Right atrium auricular region (tissue), 2 donors: ENCODE measurements around the gene ZNF772. TPM values are rescaled to one million over a fixed set of nuclear protein-coding genes. Genes with fewer than 3 reads are reported as not detected.

Source experiments
- DNase-seq: peaks from one replicate; pipeline ENCODE4 v3.0.0-alpha.2; 2019; ENCODE audit warnings: low spot score
- H3K27ac ChIP-seq, 2 donors: fragments of 200-600 bp; sonication (generic); 1 replicate in 1 of 2; 2 replicates in 1 of 2; pipeline ENCODE4 v1.5.1; 2016 to 2019
- H3K27me3 ChIP-seq, 2 donors: fragments of 200-600 bp; sonication (generic); one replicate each; pipeline versions ENCODE4 v1.5.1 to v1.6.0; 2017 to 2019
- H3K36me3 ChIP-seq: fragments of 200-600 bp; sonication (generic); one replicate; pipeline ENCODE4 v1.5.1; 2016
- H3K4me1 ChIP-seq, 2 donors: fragments of 200-600 bp; sonication (generic); one replicate each; pipeline versions ENCODE4 v1.5.1 to v1.6.0; 2017 to 2019
- H3K4me3 ChIP-seq, 2 donors: fragments of 200-600 bp; sonication (generic); 1 replicate in 1 of 2; 2 replicates in 1 of 2; pipeline ENCODE4 v1.5.1; 2017 to 2019; ENCODE audit warnings: mild to moderate bottlenecking in 1 of 2, moderate library complexity in 1 of 2
- H3K9me3 ChIP-seq, 2 donors: fragments of 200-600 bp; sonication (generic); one replicate each; pipeline ENCODE4 v1.5.1; 2019
- total RNA-seq, 2 donors: library from RNA; depleted of rRNA; stranded (reverse); fragments of >200 nt; gene quantifications; one replicate each; pipeline ENCODE4 v1.1.0, GENCODE V29; 2016
- TF ChIP-seq, protein P1 (sequence below), 2 donors: fragments of 200-600 bp; sonication (generic); IDR thresholded peaks; one replicate each; pipeline ENCODE4 v1.5.1; 2019; ENCODE audit warnings: antibody characterized with exemption in 2 of 2

The ZNF772 gene
- total RNA-seq, 2 donors from 2014 or later = 14.9 to 17.3 TPM

DNA sequence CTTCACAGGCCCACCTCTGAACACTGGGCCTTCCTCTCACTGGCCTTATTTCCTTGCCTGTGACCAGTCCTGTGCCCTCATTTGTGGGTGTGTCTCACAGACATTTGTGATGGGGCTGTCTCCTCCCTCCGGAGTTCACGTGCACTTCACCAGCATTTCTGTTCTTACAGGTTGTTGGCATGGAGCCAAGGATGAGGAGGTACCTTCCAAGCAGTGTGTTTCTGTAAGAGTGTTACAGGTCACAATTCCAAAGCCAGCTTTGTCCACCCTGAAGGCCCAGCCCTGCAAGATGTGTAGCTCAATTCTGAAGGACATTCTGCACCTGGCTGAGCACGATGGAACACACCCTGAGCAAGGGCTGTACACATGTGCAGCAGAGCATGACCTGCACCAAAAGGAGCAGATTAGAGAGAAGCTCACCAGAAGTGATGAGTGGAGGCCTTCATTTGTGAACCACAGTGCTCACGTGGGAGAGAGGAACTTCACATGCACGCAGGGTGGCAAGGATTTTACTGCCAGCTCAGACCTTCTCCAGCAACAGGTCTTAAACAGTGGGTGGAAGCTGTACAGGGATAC is 34.2 kb downstream of the ZNF772 start:
- Histone ChIP-seq H3K9me3 (peaks cover 0 to 19% of the 10 kb centered on the region in 2 donors), H3K27ac (no peak overlapping the region), H3K4me1 (no peaks in the 10 kb centered on the region), H3K4me3 (no peak overlapping the region), H3K36me3 (peaks cover 9% of the 10 kb centered on the region), H3K27me3 (no peaks in the 10 kb centered on the region)
- no peak for DNase-seq
- TF ChIP-seq, protein P1, sequence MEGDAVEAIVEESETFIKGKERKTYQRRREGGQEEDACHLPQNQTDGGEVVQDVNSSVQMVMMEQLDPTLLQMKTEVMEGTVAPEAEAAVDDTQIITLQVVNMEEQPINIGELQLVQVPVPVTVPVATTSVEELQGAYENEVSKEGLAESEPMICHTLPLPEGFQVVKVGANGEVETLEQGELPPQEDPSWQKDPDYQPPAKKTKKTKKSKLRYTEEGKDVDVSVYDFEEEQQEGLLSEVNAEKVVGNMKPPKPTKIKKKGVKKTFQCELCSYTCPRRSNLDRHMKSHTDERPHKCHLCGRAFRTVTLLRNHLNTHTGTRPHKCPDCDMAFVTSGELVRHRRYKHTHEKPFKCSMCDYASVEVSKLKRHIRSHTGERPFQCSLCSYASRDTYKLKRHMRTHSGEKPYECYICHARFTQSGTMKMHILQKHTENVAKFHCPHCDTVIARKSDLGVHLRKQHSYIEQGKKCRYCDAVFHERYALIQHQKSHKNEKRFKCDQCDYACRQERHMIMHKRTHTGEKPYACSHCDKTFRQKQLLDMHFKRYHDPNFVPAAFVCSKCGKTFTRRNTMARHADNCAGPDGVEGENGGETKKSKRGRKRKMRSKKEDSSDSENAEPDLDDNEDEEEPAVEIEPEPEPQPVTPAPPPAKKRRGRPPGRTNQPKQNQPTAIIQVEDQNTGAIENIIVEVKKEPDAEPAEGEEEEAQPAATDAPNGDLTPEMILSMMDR (IDR thresholded peaks at IDR 0.05) = no peak

DNA sequence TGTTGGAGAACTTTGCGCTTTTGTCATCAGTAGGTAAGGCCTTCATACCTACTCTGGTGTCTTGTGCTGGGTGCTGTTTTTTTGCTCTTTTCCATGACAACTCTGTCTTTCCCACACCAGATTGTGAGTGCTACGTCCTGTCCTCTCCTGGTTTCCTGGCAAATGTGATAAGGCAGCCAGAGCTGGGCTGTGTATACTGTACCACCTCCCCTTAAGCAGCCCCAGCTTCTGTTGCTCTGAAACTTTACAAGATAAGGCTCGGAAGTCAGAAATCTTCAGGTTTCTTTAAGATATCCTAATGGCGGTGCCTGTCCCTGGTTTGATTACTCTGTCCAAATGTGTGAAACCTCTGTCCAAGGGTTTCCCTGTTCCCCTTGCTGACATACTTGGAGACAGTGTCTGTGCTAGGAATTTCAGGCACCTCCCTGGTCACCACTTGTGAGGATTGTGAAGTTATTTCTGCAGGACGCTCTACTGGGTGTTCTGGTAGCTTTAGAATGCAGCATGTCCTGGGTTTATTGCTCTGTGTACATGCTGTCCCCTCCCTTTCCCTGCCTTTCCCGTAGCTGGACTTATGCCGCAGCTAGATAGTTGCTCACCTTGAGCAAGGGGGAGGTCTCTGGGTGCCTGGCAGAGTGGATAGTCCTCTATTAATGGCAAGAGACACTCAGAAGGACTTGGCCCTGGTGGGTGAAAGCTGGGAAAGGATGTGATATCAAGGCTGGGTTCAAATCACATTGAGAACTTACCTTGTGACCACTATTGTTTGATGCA is 35.2 kb downstream of the ZNF772 start:
- no peak for DNase-seq
- TF ChIP-seq, protein P1 (IDR thresholded peaks at IDR 0.05) = no peak
- Histone ChIP-seq H3K9me3 (peaks cover 0 to 19% of the 10 kb centered on the region in 2 donors), H3K4me3 (no peak overlapping the region), H3K4me1 (no peaks in the 10 kb centered on the region), H3K27me3 (no peaks in the 10 kb centered on the region), H3K27ac (no peak overlapping the region), H3K36me3 (peaks cover 9% of the 10 kb centered on the region)

DNA sequence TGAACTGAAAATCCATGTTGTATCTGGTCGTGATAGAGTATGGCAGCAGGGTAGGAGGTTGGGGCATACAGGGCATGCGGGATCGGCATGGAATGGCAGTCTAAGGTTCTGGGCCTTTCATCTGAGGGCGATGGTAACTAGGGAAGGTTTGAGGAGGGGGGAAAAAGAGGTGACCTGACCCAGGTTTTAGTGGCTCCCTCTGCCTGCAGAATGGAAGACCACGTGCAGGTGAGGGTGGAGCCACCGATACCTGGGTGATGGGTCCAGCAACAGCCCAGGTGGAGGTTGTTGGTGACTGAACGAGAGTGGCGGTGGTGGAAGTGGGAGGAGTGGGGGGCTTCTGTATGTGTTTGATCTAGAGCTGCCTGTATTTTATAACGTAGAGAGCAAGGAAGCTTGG is 38.4 kb downstream of the ZNF772 start:
- H3K4me1 ChIP-seq = peaks cover 0 to 18% of the 10 kb centered on the region in 2 donors
- H3K36me3 ChIP-seq = peaks cover 1% of the 10 kb centered on the region
- H3K27me3 ChIP-seq = no peaks in the 10 kb centered on the region
- no peak overlapping the region for H3K27ac ChIP-seq
- peaks cover 0 to 5% of the 10 kb centered on the region in 2 donors for H3K9me3 ChIP-seq
- H3K4me3 ChIP-seq = no peak overlapping the region
- TF ChIP-seq, protein P1 (IDR thresholded peaks at IDR 0.05) = no peak
- DNase-seq = no peak

DNA sequence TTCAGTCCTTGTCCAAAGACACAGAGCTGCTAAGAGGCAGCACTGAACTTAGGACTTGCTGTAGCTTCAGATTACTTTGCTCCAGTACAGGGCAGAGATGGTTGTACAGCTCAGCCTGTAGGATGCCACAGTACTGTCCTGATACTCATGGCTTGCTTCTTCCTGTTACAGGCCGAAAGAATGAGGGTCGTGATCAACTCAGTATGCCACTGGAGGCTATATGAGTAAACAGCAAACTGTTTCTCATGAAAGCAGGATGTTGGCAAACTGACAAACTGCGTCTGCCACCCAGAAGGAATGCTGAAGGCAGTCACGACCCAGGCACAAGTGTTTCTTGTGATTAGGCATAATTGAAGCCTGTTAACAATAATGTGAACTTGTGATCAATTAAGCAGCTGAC is 39.4 kb downstream of the ZNF772 start:
- no peak overlapping the region for H3K27ac ChIP-seq
- no peak overlapping the region for H3K4me3 ChIP-seq
- peaks cover 0 to 18% of the 10 kb centered on the region in 2 donors for H3K4me1 ChIP-seq
- no peaks in the 10 kb centered on the region for H3K36me3 ChIP-seq
- no peak for DNase-seq
- no peaks in the 10 kb centered on the region for H3K27me3 ChIP-seq
- TF ChIP-seq, protein P1 (IDR thresholded peaks at IDR 0.05) = no peak
- no peaks in the 10 kb centered on the region for H3K9me3 ChIP-seq

DNA sequence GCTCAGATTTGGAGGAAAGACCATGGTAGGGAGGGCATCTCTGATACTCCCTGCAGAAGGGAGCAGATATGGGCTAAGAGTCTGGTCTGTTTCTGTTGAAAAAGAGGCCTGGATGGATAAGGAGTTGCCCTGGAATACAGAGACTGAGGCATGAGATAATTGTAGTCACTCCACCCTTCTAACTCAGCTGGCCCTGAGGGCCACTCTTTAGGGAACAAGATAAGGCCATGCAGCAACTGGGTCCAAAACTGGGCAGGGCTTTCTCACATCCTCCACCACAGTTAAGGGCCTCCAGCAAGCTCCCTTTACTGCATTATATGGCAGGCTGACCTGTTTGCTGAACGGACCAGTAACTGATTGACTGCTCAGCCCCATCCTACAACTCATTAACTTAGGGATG is 40.9 kb downstream of the ZNF772 start:
- Histone ChIP-seq H3K36me3 (no peaks in the 10 kb centered on the region), H3K27me3 (no peaks in the 10 kb centered on the region), H3K27ac (no peak overlapping the region), H3K9me3 (no peaks in the 10 kb centered on the region), H3K4me1 (peaks cover 0 to 18% of the 10 kb centered on the region in 2 donors), H3K4me3 (no peak overlapping the region)
- TF ChIP-seq, protein P1 (IDR thresholded peaks at IDR 0.05) = no peak
- DNase-seq = no peak
